Muscle layer of duodenum (tissue), 2 donors: Measurements from ENCODE around the gene SLC30A3.
"Not testable (repeated sequence)": the region's sequence is repeated elsewhere in the genome, so short reads cannot be mapped to it uniquely, and the experiment has no call there.

Experiments
- H3K27ac ChIP-seq: one replicate; pipeline ENCODE4 v1.7.0; 2013; ENCODE audit warnings: mild to moderate bottlenecking, low read length
- H3K27me3 ChIP-seq: one replicate; pipeline ENCODE4 v1.7.0; 2013; ENCODE audit warnings: low read depth, mild to moderate bottlenecking, control low read depth, low read length
- H3K36me3 ChIP-seq, 2 donors: one replicate each; pipeline ENCODE4 v1.7.0; 2013; ENCODE audit warnings: low read length in 2 of 2, control low read depth in 1 of 2, mild to moderate bottlenecking in 1 of 2; ENCODE audit not compliant: insufficient read depth in 2 of 2, control insufficient read depth in 1 of 2
- H3K4me1 ChIP-seq, 2 donors: one replicate each; pipeline ENCODE4 v1.7.0; 2013; ENCODE audit warnings: low read length in 2 of 2, mild to moderate bottlenecking in 2 of 2, control low read depth in 1 of 2, moderate library complexity in 1 of 2; ENCODE audit not compliant: insufficient read depth in 2 of 2, control insufficient read depth in 1 of 2
- H3K4me3 ChIP-seq, 2 donors: one replicate each; pipeline ENCODE4 v1.7.0; 2013; ENCODE audit warnings: low read length in 2 of 2, low read depth in 1 of 2, mild to moderate bottlenecking in 1 of 2
- H3K9me3 ChIP-seq, 2 donors: one replicate each; pipeline ENCODE4 v1.7.0; 2013; ENCODE audit warnings: low read length in 2 of 2, control low read depth in 1 of 2, mild to moderate bottlenecking in 1 of 2; ENCODE audit not compliant: control insufficient read depth in 1 of 2
- donor health status: healthy.

SLC30A3 gene

GRCh38 chr2:27270131-27270530 is 7.3 kb upstream of the SLC30A3 start:
- H3K27me3 ChIP-seq, result peaks cover 8% of the 10 kb centered on the region
- no peak overlapping the region for H3K27ac ChIP-seq
- H3K4me3 ChIP-seq, result no peak overlapping the region
- H3K36me3 ChIP-seq, result no peaks in the 10 kb centered on the region
- no peaks in the 10 kb centered on the region for H3K9me3 ChIP-seq
- peaks cover 0 to 2% of the 10 kb centered on the region in 2 donors for H3K4me1 ChIP-seq

- H3K27me3 ChIP-seq, result peaks cover 27% of the 10 kb centered on the region
- H3K4me3 ChIP-seq, H3K9me3 ChIP-seq, H3K36me3 ChIP-seq, H3K27ac ChIP-seq: not testable (repeated sequence)
- H3K4me1 ChIP-seq, result peaks cover 4 to 20% of the 10 kb centered on the region in 2 donors
Measured at GRCh38 chr2:27268296-27268695, 5.4 kb upstream of the SLC30A3 start.

GRCh38 chr2:27265536-27265870 is 2.7 kb upstream of the SLC30A3 start:
- Histone ChIP-seq H3K27me3 (peaks cover 45% of the 10 kb centered on the region), H3K4me1 (peaks cover 4 to 35% of the 10 kb centered on the region in 2 donors), H3K9me3 (no peaks in the 10 kb centered on the region), H3K36me3 (no peaks in the 10 kb centered on the region), H3K27ac (no peak overlapping the region), H3K4me3 (no peak overlapping the region)

GRCh38 chr2:27264753-27265535 is 2.1 kb upstream of the SLC30A3 start:
- Histone ChIP-seq H3K4me3 (peak overlapping the region; percentile 30 to 71), H3K36me3 (no peaks in the 10 kb centered on the region), H3K4me1 (peaks cover 4 to 35% of the 10 kb centered on the region in 2 donors), H3K27ac (no peak overlapping the region), H3K27me3 (peaks cover 50% of the 10 kb centered on the region), H3K9me3 (no peaks in the 10 kb centered on the region)

- Histone ChIP-seq H3K36me3 (no peaks in the 10 kb centered on the region), H3K4me3 (peak overlapping the region; percentile 30 to 71), H3K9me3 (no peaks in the 10 kb centered on the region), H3K27me3 (peaks cover 56% of the 10 kb centered on the region), H3K27ac (no peak overlapping the region), H3K4me1 (peaks cover 4 to 35% of the 10 kb centered on the region in 2 donors)
Measured at GRCh38 chr2:27264253-27264752, 1.5 kb upstream of the SLC30A3 start.

GRCh38 chr2:27263287-27264252 is 723 bp upstream of the SLC30A3 start:
- Histone ChIP-seq H3K9me3 (no peaks in the 10 kb centered on the region), H3K4me3 (peak overlapping the region; percentile 39 to 71), H3K27me3 (peaks cover 56% of the 10 kb centered on the region), H3K4me1 (peaks cover 4 to 35% of the 10 kb centered on the region in 2 donors), H3K27ac (no peak overlapping the region), H3K36me3 (no peaks in the 10 kb centered on the region)

- Histone ChIP-seq H3K4me3 (peak overlapping the region in 1 of 2 donors; percentile 71), H3K36me3 (no peaks in the 10 kb centered on the region), H3K4me1 (peaks cover 4 to 35% of the 10 kb centered on the region in 2 donors), H3K9me3 (no peaks in the 10 kb centered on the region), H3K27me3 (peaks cover 64% of the 10 kb centered on the region), H3K27ac (no peak overlapping the region)
Measured at GRCh38 chr2:27261926-27262298, 935 bp downstream of the SLC30A3 start.

GRCh38 chr2:27261241-27261925 is 1.5 kb downstream of the SLC30A3 start:
- Histone ChIP-seq H3K4me1 (peaks cover 4 to 35% of the 10 kb centered on the region in 2 donors), H3K36me3 (no peaks in the 10 kb centered on the region), H3K9me3 (no peaks in the 10 kb centered on the region), H3K27me3 (peaks cover 64% of the 10 kb centered on the region), H3K4me3 (no peak overlapping the region), H3K27ac (no peak overlapping the region)

- Histone ChIP-seq H3K4me1 (peaks cover 0 to 13% of the 10 kb centered on the region in 2 donors), H3K27ac (no peak overlapping the region), H3K27me3 (peaks cover 40% of the 10 kb centered on the region), H3K4me3 (no peak overlapping the region), H3K9me3 (no peaks in the 10 kb centered on the region), H3K36me3 (no peaks in the 10 kb centered on the region)
Measured at GRCh38 chr2:27258051-27258450, 4.8 kb downstream of the SLC30A3 start.

GRCh38 chr2:27256855-27257454 is 5.9 kb downstream of the SLC30A3 start:
- Histone ChIP-seq H3K4me3 (no peak overlapping the region), H3K9me3 (no peaks in the 10 kb centered on the region), H3K36me3 (no peaks in the 10 kb centered on the region), H3K27me3 (peaks cover 39% of the 10 kb centered on the region), H3K4me1 (peaks cover 0 to 3% of the 10 kb centered on the region in 2 donors), H3K27ac (no peak overlapping the region)
